ENCODE data around the gene GMEB2. TPM values are rescaled to one million over a fixed set of nuclear protein-coding genes. Genes with fewer than 3 reads are reported as not detected.
"Not testable (repeated sequence)": the region's sequence is repeated elsewhere in the genome, so short reads cannot be mapped to it uniquely, and the experiment has no call there.

The GMEB2 gene
- total RNA-seq, 1 experiment from 2014 or later = 21.5 TPM

GRCh38 chr20:63572071-63572787, 54.7 kb downstream of the GMEB2 start:
- POLR2A ChIA-PET = interaction anchor here (1.5 kb wide), 1 partner anchor 55 kb away, joined by 6 read pairs; the partner anchor contains the start of gene GMEB2
- intact Hi-C loops (cut with micrococcal nuclease; ENCODE audit: unreplicated experiment) = loop anchor here (5.0 kb wide), 1 partner anchor 35 kb away; the partner anchor contains the start of gene PTK6

DNA sequence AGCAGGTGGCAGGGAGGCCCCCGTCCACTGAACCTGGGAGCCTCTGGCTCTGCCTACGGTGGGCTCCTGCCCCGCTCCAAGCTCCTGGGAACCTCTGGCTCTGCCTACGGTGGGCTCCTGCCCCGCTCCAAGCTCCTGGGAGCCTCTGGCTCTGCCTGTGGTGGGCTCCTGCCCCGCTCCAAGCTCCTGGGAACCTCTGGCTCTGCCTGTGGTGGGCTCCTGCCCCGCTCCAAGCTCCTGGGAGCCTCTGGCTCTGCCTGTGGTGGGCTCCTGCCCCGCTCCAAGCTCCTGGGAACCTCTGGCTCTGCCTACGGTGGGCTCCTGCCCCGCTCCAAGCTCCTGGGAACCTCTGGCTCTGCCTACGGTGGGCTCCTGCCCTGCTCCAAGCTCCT, 55.8 kb downstream of the GMEB2 start:
- POLR2A ChIA-PET = interaction anchor here (0.6 to 0.7 kb wide), 2 partner anchors 51 to 170 kb away, joined by 3 to 4 read pairs; no protein-coding TSS in a partner anchor
- H3K27ac Mint-ChIP-seq (ENCODE audit: unreplicated experiment); BruUV-seq (replicated peaks); H3K4me3 ChIP-seq (ENCODE audit: low read depth, low read length); CTCF ChIA-PET; H3K4me3 Mint-ChIP-seq (ENCODE audit: unreplicated experiment); H3K4me1 Mint-ChIP-seq (ENCODE audit: low read depth, unreplicated experiment); H3K27me3 Mint-ChIP-seq (ENCODE audit: insufficient read depth, unreplicated experiment); DNase-seq; H3K36me3 ChIP-seq (ENCODE audit: control insufficient read depth, insufficient read depth, low read length); H3K27me3 ChIP-seq (replicated peaks; ENCODE audit: control insufficient read depth, insufficient read depth, low read length); H3K9me3 ChIP-seq; H3K9me3 Mint-ChIP-seq (ENCODE audit: unreplicated experiment): not testable (repeated sequence)
- peaks cover 12% of the 10 kb centered on the region for H3K36me3 Mint-ChIP-seq (ENCODE audit: insufficient read depth, unreplicated experiment)
- H3K4me1 ChIP-seq = peaks cover 15% of the 10 kb centered on the region
- intact Hi-C loops (cut with micrococcal nuclease; ENCODE audit: unreplicated experiment) = loop anchor here (5.0 kb wide), 1 partner anchor 34 kb away; the partner anchor contains the start of gene PTK6

More at GRCh38 chr20:63572071-63572787, 54.7 kb downstream of the GMEB2 start:
- CTCF ChIA-PET = interaction anchor here (0.6 to 2.7 kb wide), 2 partner anchors 34 to 64 kb away, joined by 7 to 34 read pairs; partner anchors contain the start of gene PTK6
- DNase-seq = no peak
- Mint-ChIP-seq H3K27ac (ENCODE audit: unreplicated experiment) (no peak overlapping the region), H3K36me3 (ENCODE audit: insufficient read depth, unreplicated experiment) (peaks cover 12% of the 10 kb centered on the region), H3K27me3 (ENCODE audit: insufficient read depth, unreplicated experiment) (no peaks in the 10 kb centered on the region), H3K4me3 (ENCODE audit: unreplicated experiment) (no peak overlapping the region), H3K4me1 (ENCODE audit: low read depth, unreplicated experiment) (no peaks in the 10 kb centered on the region), H3K9me3 (ENCODE audit: unreplicated experiment) (no peaks in the 10 kb centered on the region)
- TF ChIP-seq CTCF (IDR thresholded peaks at IDR 0.05; ENCODE audit: insufficient read depth in 1 of 2, low read depth in 1 of 2, low read length in 1 of 2, severe bottlenecking in 1 of 2, unreplicated experiment in 1 of 2) = no peak
- BruUV-seq (replicated peaks) = no TSS peak
- no peaks in the 10 kb centered on the region for H3K27me3 ChIP-seq (replicated peaks; ENCODE audit: control insufficient read depth, insufficient read depth, low read length)
- no peaks in the 10 kb centered on the region for H3K9me3 ChIP-seq
- H3K4me1 ChIP-seq = peaks cover 15% of the 10 kb centered on the region
- no peaks in the 10 kb centered on the region for H3K36me3 ChIP-seq (ENCODE audit: control insufficient read depth, insufficient read depth, low read length)
- no peak overlapping the region for H3K4me3 ChIP-seq (ENCODE audit: low read depth, low read length)

DNA sequence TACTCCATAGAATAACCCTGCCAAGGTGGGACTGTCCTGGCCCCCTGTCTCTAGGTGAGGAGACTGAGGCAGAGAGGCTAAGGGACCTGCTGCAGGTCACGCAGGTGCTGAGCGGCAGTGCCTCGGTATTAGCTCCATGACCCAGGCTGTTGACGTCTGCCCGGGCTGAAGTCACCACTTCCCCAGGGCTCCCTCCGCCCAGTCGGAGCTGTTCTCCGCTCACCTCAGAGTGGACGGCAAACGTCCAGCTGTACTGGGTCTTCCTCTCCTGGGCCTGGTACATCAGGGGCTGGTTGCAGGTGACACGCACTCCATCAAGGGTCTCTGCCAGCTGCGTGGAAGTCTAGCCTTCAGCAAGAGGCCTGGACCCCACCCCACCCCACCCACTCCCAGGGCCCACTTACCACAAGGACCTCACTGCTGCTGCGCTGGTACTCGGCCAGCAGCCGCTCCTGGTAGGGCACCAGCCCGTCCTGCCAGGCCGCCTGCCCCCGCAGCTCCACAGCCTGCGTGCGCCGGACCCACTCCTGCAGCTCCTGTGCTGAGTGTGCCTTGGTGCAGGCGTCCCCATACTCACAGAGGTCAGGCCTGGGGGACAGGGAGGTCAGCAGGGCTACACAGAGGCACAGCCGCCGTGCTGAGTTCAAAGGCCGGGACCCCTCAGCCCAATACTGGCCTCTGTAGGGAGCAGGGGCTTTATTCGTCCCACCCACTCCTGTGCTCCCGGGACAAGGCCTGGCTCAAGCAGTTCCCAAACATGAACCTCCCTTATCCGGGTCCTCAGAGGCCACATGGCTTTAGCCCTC, 56.4 kb downstream of the GMEB2 start:
- Mint-ChIP-seq H3K27me3 (ENCODE audit: insufficient read depth, unreplicated experiment) (no peaks in the 10 kb centered on the region), H3K4me3 (ENCODE audit: unreplicated experiment) (no peak overlapping the region), H3K9me3 (ENCODE audit: unreplicated experiment) (no peaks in the 10 kb centered on the region), H3K4me1 (ENCODE audit: low read depth, unreplicated experiment) (no peaks in the 10 kb centered on the region), H3K36me3 (ENCODE audit: insufficient read depth, unreplicated experiment) (peaks cover 16% of the 10 kb centered on the region), H3K27ac (ENCODE audit: unreplicated experiment) (no peak overlapping the region)
- Histone ChIP-seq H3K4me3 (ENCODE audit: low read depth, low read length) (no peak overlapping the region), H3K9me3 (no peaks in the 10 kb centered on the region), H3K27me3 (replicated peaks; ENCODE audit: control insufficient read depth, insufficient read depth, low read length) (no peaks in the 10 kb centered on the region), H3K4me1 (peaks cover 15% of the 10 kb centered on the region), H3K36me3 (ENCODE audit: control insufficient read depth, insufficient read depth, low read length) (no peaks in the 10 kb centered on the region)
- no TSS peak for BruUV-seq (replicated peaks)
- POLR2A ChIA-PET = interaction anchor here (0.7 kb wide), 1 partner anchor 50 kb away, joined by 4 read pairs; no protein-coding TSS in a partner anchor
- CTCF ChIA-PET = no interaction called here
- intact Hi-C loops (cut with micrococcal nuclease; ENCODE audit: unreplicated experiment) = loop anchor here (5.0 kb wide), 1 partner anchor 33 kb away; the partner anchor contains the start of gene PTK6
- no peak for DNase-seq
- no peak for TF ChIP-seq CTCF (IDR thresholded peaks at IDR 0.05; ENCODE audit: insufficient read depth in 1 of 2, low read depth in 1 of 2, low read length in 1 of 2, severe bottlenecking in 1 of 2, unreplicated experiment in 1 of 2)

Data from Caco-2 (cell line).